ENCODE measurements around the gene CALY. TPM values are rescaled to one million over a fixed set of nuclear protein-coding genes. Genes with fewer than 3 reads are reported as not detected.
"Not testable (repeated sequence)": the region's sequence is repeated elsewhere in the genome, so short reads cannot be mapped to it uniquely, and the experiment has no call there.

Gene CALY
- total RNA-seq, 2 donors from 2014 or later = 0.98 TPM; not detected in 1

GRCh38 chr10:133326745-133327650, 9.7 kb downstream of the CALY start:
- H3K4me1 ChIP-seq = peaks cover 0 to 26% of the 10 kb centered on the region in 2 donors
- DNase-seq (ENCODE audit: low spot score) = no peak
- peaks cover 13 to 29% of the 10 kb centered on the region in 2 donors for H3K27me3 ChIP-seq
- H3K9me3 ChIP-seq = no peaks in the 10 kb centered on the region
- H3K36me3 ChIP-seq = no peaks in the 10 kb centered on the region
- no peak for TF ChIP-seq CTCF (IDR thresholded peaks at IDR 0.05)
- H3K4me3 ChIP-seq = no peak overlapping the region
- no peak overlapping the region for H3K27ac ChIP-seq

DNA sequence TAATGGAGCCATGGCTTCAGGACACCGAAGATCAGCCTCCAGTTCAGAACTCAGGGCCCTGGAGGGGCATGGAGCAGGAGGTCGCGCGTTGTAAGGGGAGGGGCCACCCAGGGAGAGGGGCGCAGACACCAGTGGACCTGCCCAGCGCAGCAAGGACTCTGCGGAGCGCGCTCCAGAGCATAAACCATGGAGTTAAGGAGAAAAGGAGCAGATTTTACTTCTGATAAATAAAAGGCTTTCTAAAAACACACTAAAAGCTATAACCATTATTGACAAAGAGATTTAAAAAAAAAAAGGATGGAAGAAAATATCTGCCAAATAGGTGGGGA, 10.5 kb downstream of the CALY start:
- DNase-seq (ENCODE audit: low spot score) = no peak
- TF ChIP-seq CTCF (IDR thresholded peaks at IDR 0.05) = no peak
- Histone ChIP-seq H3K9me3 (no peaks in the 10 kb centered on the region), H3K27me3 (peaks cover 13 to 29% of the 10 kb centered on the region in 2 donors), H3K4me1 (peaks cover 0 to 26% of the 10 kb centered on the region in 2 donors), H3K27ac (no peak overlapping the region), H3K4me3 (peak overlapping the region in 1 of 2 donors; percentile 48), H3K36me3 (no peaks in the 10 kb centered on the region)

- H3K27ac ChIP-seq = no peak overlapping the region
- H3K4me3 ChIP-seq = peak overlapping the region; percentile 35 to 48
- no peak for TF ChIP-seq CTCF (IDR thresholded peaks at IDR 0.05)
- peaks cover 13 to 29% of the 10 kb centered on the region in 2 donors for H3K27me3 ChIP-seq
- DNase-seq (ENCODE audit: low spot score) = no peak
- no peaks in the 10 kb centered on the region for H3K36me3 ChIP-seq
- H3K9me3 ChIP-seq = no peaks in the 10 kb centered on the region
- peaks cover 0 to 26% of the 10 kb centered on the region in 2 donors for H3K4me1 ChIP-seq
Measured at GRCh38 chr10:133325440-133326222, 11.1 kb downstream of the CALY start.

- no peaks in the 10 kb centered on the region for H3K36me3 ChIP-seq
- TF ChIP-seq CTCF (IDR thresholded peaks at IDR 0.05) = no peak
- H3K4me3 ChIP-seq = peak overlapping the region in 1 of 2 donors; percentile 48
- peaks cover 13 to 29% of the 10 kb centered on the region in 2 donors for H3K27me3 ChIP-seq
- no peak overlapping the region for H3K27ac ChIP-seq
- H3K9me3 ChIP-seq = no peaks in the 10 kb centered on the region
- DNase-seq (ENCODE audit: low spot score) = no peak
- H3K4me1 ChIP-seq = peaks cover 0 to 23% of the 10 kb centered on the region in 2 donors
Measured at GRCh38 chr10:133324857-133325260, 11.8 kb downstream of the CALY start.

DNA sequence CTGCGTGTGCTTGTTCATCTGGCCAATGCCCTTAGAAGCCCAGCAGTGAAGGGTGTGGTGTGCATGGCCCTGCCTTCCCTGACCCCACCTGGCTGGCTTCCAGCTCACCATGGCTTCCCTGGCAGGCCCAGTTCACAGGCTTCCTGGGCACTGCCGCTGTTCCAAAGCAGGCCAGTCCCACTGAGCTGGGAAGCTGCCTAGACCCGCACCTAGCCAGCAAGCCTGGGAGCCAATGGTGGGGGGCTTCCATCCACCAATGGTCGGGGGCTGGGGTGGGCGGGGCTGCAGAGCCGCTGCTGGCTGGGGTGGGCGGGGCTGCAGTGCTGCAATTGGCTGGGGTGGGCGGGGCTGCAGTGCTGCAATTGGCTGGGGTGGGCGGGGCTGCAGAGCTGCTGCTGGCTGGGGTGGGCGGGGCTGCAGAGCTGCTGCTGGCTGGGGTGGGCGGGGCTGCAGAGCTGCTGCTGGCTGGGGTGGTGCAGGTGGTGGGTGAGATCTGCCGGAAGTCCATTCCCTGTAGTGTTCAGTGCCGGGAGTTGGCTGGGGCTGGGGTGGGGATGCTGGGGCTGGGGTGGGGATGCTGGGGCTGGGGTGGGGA, 12.4 kb downstream of the CALY start:
- peak overlapping the region in 1 of 2 donors; percentile 13 for H3K4me3 ChIP-seq
- no peak for TF ChIP-seq CTCF (IDR thresholded peaks at IDR 0.05)
- H3K4me1 ChIP-seq = peaks cover 0 to 17% of the 10 kb centered on the region in 2 donors
- no peaks in the 10 kb centered on the region for H3K9me3 ChIP-seq
- peaks cover 13 to 29% of the 10 kb centered on the region in 2 donors for H3K27me3 ChIP-seq
- no peak overlapping the region for H3K27ac ChIP-seq
- no peaks in the 10 kb centered on the region for H3K36me3 ChIP-seq
- no peak for DNase-seq (ENCODE audit: low spot score)

- peaks cover 0 to 24% of the 10 kb centered on the region in 2 donors for H3K4me1 ChIP-seq
- not testable (repeated sequence) for DNase-seq (ENCODE audit: low spot score); H3K9me3 ChIP-seq; H3K27ac ChIP-seq; H3K36me3 ChIP-seq; H3K4me3 ChIP-seq
- peaks cover 8 to 27% of the 10 kb centered on the region in 2 donors for H3K27me3 ChIP-seq
Measured at GRCh38 chr10:133322064-133322709, 14.5 kb downstream of the CALY start.

GRCh38 chr10:133320852-133321422, 15.8 kb downstream of the CALY start:
- Histone ChIP-seq H3K4me1 (peaks cover 0 to 21% of the 10 kb centered on the region in 2 donors), H3K27me3 (peaks cover 2 to 15% of the 10 kb centered on the region in 2 donors)
- not testable (repeated sequence) for H3K4me3 ChIP-seq; DNase-seq (ENCODE audit: low spot score); H3K9me3 ChIP-seq; H3K27ac ChIP-seq; H3K36me3 ChIP-seq

Data from right atrium auricular region (tissue), 2 donors.